Psoas muscle (tissue), 8 donors: ENCODE results near the gene TAGLN2. TPM values are rescaled to one million over a fixed set of nuclear protein-coding genes. Genes with fewer than 3 reads are reported as not detected.

Experiments
- ATAC-seq, 4 donors: fragments of 200-7000 bp; cut with Tn5 transposase; one replicate each; pipeline ENCODE4 v1.9.1; 2020; ENCODE audit warnings: moderate library complexity in 3 of 4, mild to moderate bottlenecking in 2 of 4
- DNase-seq, 2 donors: peaks; one replicate each; pipeline ENCODE4 v3.0.0-alpha.2; 2020
- H3K27ac ChIP-seq: fragments of 200-600 bp; one replicate; pipeline ENCODE4 v1.8.0; 2022
- H3K27me3 ChIP-seq, 3 donors: fragments of 200-600 bp in 1 of 3; one replicate each; pipeline versions ENCODE4 v1.6.1 to v1.8.0; 2013 to 2022; ENCODE audit warnings: low read length in 2 of 3, mild to moderate bottlenecking in 2 of 3, moderate library complexity in 1 of 3; ENCODE audit not compliant: insufficient read depth in 3 of 3
- H3K36me3 ChIP-seq, 2 donors: fragments of 200-600 bp in 1 of 2; one replicate each; pipeline versions ENCODE4 v1.6.1 to v1.8.0; 2013 to 2022; ENCODE audit warnings: low read depth in 1 of 2, mild to moderate bottlenecking in 1 of 2, moderate library complexity in 1 of 2; ENCODE audit not compliant: insufficient read depth in 1 of 2
- H3K4me1 ChIP-seq: fragments of 200-600 bp; one replicate; pipeline ENCODE4 v1.8.0; 2022
- H3K4me3 ChIP-seq: fragments of 200-600 bp; one replicate; pipeline ENCODE4 v1.8.0; 2022; ENCODE audit warnings: mild to moderate bottlenecking
- H3K9me3 ChIP-seq: fragments of 200-600 bp; one replicate; pipeline ENCODE4 v1.8.0; 2022
- CTCF ChIP-seq: fragments of 200-600 bp; IDR thresholded peaks from one replicate; pipeline ENCODE4 v1.8.0; 2022; ENCODE audit warnings: antibody characterized with exemption
- WGBS, 3 donors: extraction: QIAGEN DNeasy Blood & Tissue Kit; methylation state at CpG; one replicate each; pipeline versions ENCODE4 v1.1.6 to v1.1.7; 2013; 5-methylcytosine and 5-hydroxymethylcytosine counted together
- intact Hi-C, 2 donors: fragments of 100-400 bp; cut with DNase I; formaldehyde crosslinking; loops; one replicate each; pipeline versions ENCODE4 v1.11.0 to v1.14.2; 2022
- polyA plus RNA-seq, 3 donors: library from polyadenylated mRNA; stranded (reverse); fragments of 200-250 nt; gene quantifications; one replicate each; pipeline ENCODE4 v1.2.3, GENCODE V29; 2013
- total RNA-seq, 4 donors: library from RNA; stranded (reverse); fragmentation: NEBNext Ultra II Directional in 2 of 4; extraction: Animal tissue kit (Norgen Biotek cat#: 25700) in 2 of 4; gene quantifications; one replicate each; pipeline versions ENCODE4 v1.2.1 to v1.2.4, GENCODE V29; 2021 to 2023
- donor health status: healthy with polysubstance abuse.
- donor health status: DM: no; HTN: no; CAD: no; lungs with moderate emphysema.
- donor health status: Bipolar disorder and iron deficiency.
- donor health status: healthy.
- donor health status: DM: yes; HTN: yes; CAD: no.
- donor health status: DM: no; HTN: no; CAD: no.
- donor health status: DM: no; HTN: no; CAD: no.
- donor health status: DM: yes; HTN: yes; CAD: no.

Gene TAGLN2
- total and polyA plus RNA-seq, 7 donors = 29.6 to 91.6 (median 46.0) TPM

- TF ChIP-seq CTCF = no peak
- no peak overlapping the region for H3K27ac ChIP-seq
- no peak for DNase-seq
- intact Hi-C loops = no loop called here
- 38 to 45% (median 39%) methylated on average over 9 of the region's 9 CpGs for WGBS, 3 donors
- peaks cover 0 to 42% (median 8%) of the 10 kb centered on the region in 3 donors for H3K27me3 ChIP-seq
- ATAC-seq = peak in 1 of 4 donors; percentile 7
- no peaks in the 10 kb centered on the region for H3K36me3 ChIP-seq
- H3K4me3 ChIP-seq = peak overlapping the region; percentile 65
- H3K4me1 ChIP-seq = no peaks in the 10 kb centered on the region
- H3K9me3 ChIP-seq = no peaks in the 10 kb centered on the region
These were observed 21.2 kb upstream of the TAGLN2 start for GRCh38 chr1:159946242-159947187.

GRCh38 chr1:159945483-159946241 lies 20.4 kb upstream of the TAGLN2 start, which contains the start of gene IGSF9:
Gene IGSF9 (minus strand): TSS chr1:159945613. CDS start chr1:159943454, 2,159 bp downstream.
- H3K27me3 ChIP-seq = peaks cover 0 to 42% (median 10%) of the 10 kb centered on the region in 3 donors
- intact Hi-C loops = no loop called here
- H3K27ac ChIP-seq = no peak within 1 kb of the TSS
- ATAC-seq (peak; percentile 69 to 93 (median 85)), DNase-seq (peak; percentile 77 to 85)
- H3K4me3 ChIP-seq = peak within 1 kb of the TSS; percentile 65
- TF ChIP-seq CTCF = peak; percentile 44
- WGBS, 3 donors = 1 to 2% (median 1%) methylated on average over 51 to 58 of the region's 58 CpGs
- H3K36me3 ChIP-seq = no peaks in the 10 kb centered on the region
- no peaks in the 10 kb centered on the region for H3K9me3 ChIP-seq
- H3K4me1 ChIP-seq = no peaks in the 10 kb centered on the region

GRCh38 chr1:159944623-159945455 lies 19.5 kb upstream of the TAGLN2 start:
- H3K27me3 ChIP-seq = peaks cover 0 to 42% (median 10%) of the 10 kb centered on the region in 3 donors
- DNase-seq (no peak), ATAC-seq (no peak)
- H3K9me3 ChIP-seq = no peaks in the 10 kb centered on the region
- peak overlapping the region; percentile 65 for H3K4me3 ChIP-seq
- no peak overlapping the region for H3K27ac ChIP-seq
- H3K36me3 ChIP-seq = no peaks in the 10 kb centered on the region
- intact Hi-C loops = no loop called here
- H3K4me1 ChIP-seq = no peaks in the 10 kb centered on the region
- WGBS, 3 donors = 31 to 36% (median 33%) methylated on average over 11 of the region's 11 CpGs
- TF ChIP-seq CTCF = no peak

GRCh38 chr1:159943908-159944622 lies 18.8 kb upstream of the TAGLN2 start:
- no peaks in the 10 kb centered on the region for H3K36me3 ChIP-seq
- no peak overlapping the region for H3K27ac ChIP-seq
- DNase-seq (no peak), ATAC-seq (no peak)
- H3K4me3 ChIP-seq = no peak overlapping the region
- intact Hi-C loops = no loop called here
- H3K9me3 ChIP-seq = no peaks in the 10 kb centered on the region
- WGBS, 3 donors = 74 to 78% (median 77%) methylated on average over 9 of the region's 9 CpGs
- H3K27me3 ChIP-seq = peaks cover 0 to 42% (median 10%) of the 10 kb centered on the region in 3 donors
- no peak for TF ChIP-seq CTCF
- no peaks in the 10 kb centered on the region for H3K4me1 ChIP-seq
